Measurements from ENCODE around the gene ATP11B. TPM values are rescaled to one million over a fixed set of nuclear protein-coding genes. Genes with fewer than 3 reads are reported as not detected.
"Not testable (repeated sequence)": the region's sequence is repeated elsewhere in the genome, so short reads cannot be mapped to it uniquely, and the experiment has no call there.

The ATP11B gene
- total RNA-seq, 5 donors from 2014 or later (not counting 1 experiment from before 2014, with no cell fraction given): 90.7 to 139 (median 98.1) TPM

GRCh38 chr3:182869059-182869458 is 75.8 kb downstream of the ATP11B start:
- CTCF ChIA-PET: interaction anchor here in 1 of 2 donors (0.6 kb wide), 1 partner anchor 41 kb away, joined by 6 read pairs; no protein-coding TSS in a partner anchor
- Histone ChIP-seq H3K27me3 (replicated peaks in 1 of 2; ENCODE audit: control insufficient read depth in 2 of 2, extremely low read depth in 1 of 2, insufficient read depth in 2 of 2, low read length in 1 of 2) (no peaks in the 10 kb centered on the region), H3K27ac (ENCODE audit: low read length) (no peak overlapping the region), H3K36me3 (ENCODE audit: control insufficient read depth in 2 of 2, extremely low read depth in 1 of 2, insufficient read depth in 1 of 2, low read length in 1 of 2) (peaks cover 3 to 69% of the 10 kb centered on the region in 2 donors), H3K4me3 (ENCODE audit: control insufficient read depth in 1 of 2, extremely low read depth in 1 of 2, low read length in 1 of 2) (no peak overlapping the region), H3K4me1 (ENCODE audit: control insufficient read depth in 1 of 2, extremely low read depth in 1 of 2, insufficient read depth in 2 of 2, low read length in 2 of 2) (peaks cover 0 to 2% of the 10 kb centered on the region in 2 experiments), H3K9me3 (no peaks in the 10 kb centered on the region)
- no peak for ATAC-seq (replicated peaks in 1 of 4)
- no CpG with 5 or more reads among the region's 1 CpG for WGBS (ENCODE audit: insufficient coverage)
- H3K4me3 Mint-ChIP-seq: no peak overlapping the region
- POLR2A ChIA-PET: interaction anchor here in 1 of 2 donors (0.6 to 0.7 kb wide), 2 partner anchors 32 to 36 kb away, joined by 3 to 4 read pairs; no protein-coding TSS in a partner anchor
- peaks cover 47% of the 10 kb centered on the region for H3K36me3 Mint-ChIP-seq
- no peak overlapping the region for H3K27ac Mint-ChIP-seq
- DNase-seq: no peak
- no peaks in the 10 kb centered on the region for H3K27me3 Mint-ChIP-seq
- H3K4me1 Mint-ChIP-seq: no peaks in the 10 kb centered on the region
- no peaks in the 10 kb centered on the region for H3K9me3 Mint-ChIP-seq

- WGBS (ENCODE audit: insufficient coverage): no CpG with 5 or more reads among the region's 3 CpGs
- H3K27ac Mint-ChIP-seq, CTCF ChIA-PET: not testable (repeated sequence)
These were observed 77.6 kb downstream of the ATP11B start for GRCh38 chr3:182870917-182871316.

GRCh38 chr3:182879031-182879611 is 85.8 kb downstream of the ATP11B start:
- H3K27ac Mint-ChIP-seq: no peak overlapping the region
- no peak overlapping the region for H3K4me3 ChIP-seq (ENCODE audit: control insufficient read depth in 1 of 2, extremely low read depth in 1 of 2, low read length in 1 of 2)
- H3K36me3 Mint-ChIP-seq: peaks cover 26% of the 10 kb centered on the region
- ChIA-PET CTCF (no interaction called here), POLR2A (interaction anchor here in 1 of 2 donors (0.7 kb wide), 1 partner anchor 189 kb away, joined by 4 read pairs; no protein-coding TSS in a partner anchor)
- ATAC-seq (replicated peaks in 1 of 4): no peak
- H3K4me3 Mint-ChIP-seq: no peak overlapping the region
- no CpG with 5 or more reads among the region's 1 CpG for WGBS (ENCODE audit: insufficient coverage)
- H3K9me3 Mint-ChIP-seq: no peaks in the 10 kb centered on the region
- no peaks in the 10 kb centered on the region for H3K4me1 ChIP-seq (ENCODE audit: control insufficient read depth in 1 of 2, extremely low read depth in 1 of 2, insufficient read depth in 2 of 2, low read length in 2 of 2)
- DNase-seq: no peak
- no peaks in the 10 kb centered on the region for H3K4me1 Mint-ChIP-seq
- H3K36me3 ChIP-seq (ENCODE audit: control insufficient read depth in 2 of 2, extremely low read depth in 1 of 2, insufficient read depth in 1 of 2, low read length in 1 of 2): peaks cover 8 to 57% of the 10 kb centered on the region in 2 donors
- H3K27me3 ChIP-seq (replicated peaks in 1 of 2; ENCODE audit: control insufficient read depth in 2 of 2, extremely low read depth in 1 of 2, insufficient read depth in 2 of 2, low read length in 1 of 2): no peaks in the 10 kb centered on the region
- no peaks in the 10 kb centered on the region for H3K27me3 Mint-ChIP-seq
- H3K27ac ChIP-seq (ENCODE audit: low read length): no peak overlapping the region
- no peaks in the 10 kb centered on the region for H3K9me3 ChIP-seq

More at GRCh38 chr3:182870917-182871316, 77.6 kb downstream of the ATP11B start:
- H3K36me3 ChIP-seq (ENCODE audit: control insufficient read depth in 2 of 2, extremely low read depth in 1 of 2, insufficient read depth in 1 of 2, low read length in 1 of 2): peaks cover 10 to 77% of the 10 kb centered on the region in 2 donors
- not testable (repeated sequence) for H3K4me3 Mint-ChIP-seq; ATAC-seq (replicated peaks in 1 of 4); H3K4me1 ChIP-seq (ENCODE audit: control insufficient read depth in 1 of 2, extremely low read depth in 1 of 2, insufficient read depth in 2 of 2, low read length in 2 of 2); H3K27me3 ChIP-seq (replicated peaks in 1 of 2; ENCODE audit: control insufficient read depth in 2 of 2, extremely low read depth in 1 of 2, insufficient read depth in 2 of 2, low read length in 1 of 2); H3K27ac ChIP-seq (ENCODE audit: low read length); H3K27me3 Mint-ChIP-seq; H3K9me3 ChIP-seq; H3K9me3 Mint-ChIP-seq; H3K4me1 Mint-ChIP-seq; DNase-seq; H3K4me3 ChIP-seq (ENCODE audit: control insufficient read depth in 1 of 2, extremely low read depth in 1 of 2, low read length in 1 of 2)
- POLR2A ChIA-PET: interaction anchor here in 1 of 2 donors (0.7 kb wide), 1 partner anchor 33 kb away, joined by 3 read pairs; no protein-coding TSS in a partner anchor
- H3K36me3 Mint-ChIP-seq: peaks cover 47% of the 10 kb centered on the region

GRCh38 chr3:182886497-182886896 is 93.2 kb downstream of the ATP11B start:
- DNase-seq (no peak), ATAC-seq (replicated peaks in 1 of 4) (no peak)
- peak overlapping the region in 1 of 2 donors; percentile 44 for H3K27ac Mint-ChIP-seq
- Histone ChIP-seq H3K27ac (ENCODE audit: low read length) (no peak overlapping the region), H3K9me3 (no peaks in the 10 kb centered on the region), H3K27me3 (replicated peaks in 1 of 2; ENCODE audit: control insufficient read depth in 2 of 2, extremely low read depth in 1 of 2, insufficient read depth in 2 of 2, low read length in 1 of 2) (no peaks in the 10 kb centered on the region), H3K4me3 (ENCODE audit: control insufficient read depth in 1 of 2, extremely low read depth in 1 of 2, low read length in 1 of 2) (no peak overlapping the region), H3K36me3 (ENCODE audit: control insufficient read depth in 2 of 2, extremely low read depth in 1 of 2, insufficient read depth in 1 of 2, low read length in 1 of 2) (peaks cover 0 to 44% of the 10 kb centered on the region in 2 donors), H3K4me1 (ENCODE audit: control insufficient read depth in 1 of 2, extremely low read depth in 1 of 2, insufficient read depth in 2 of 2, low read length in 2 of 2) (no peaks in the 10 kb centered on the region)
- H3K36me3 Mint-ChIP-seq: peaks cover 30% of the 10 kb centered on the region
- no peaks in the 10 kb centered on the region for H3K27me3 Mint-ChIP-seq
- POLR2A ChIA-PET: no interaction called here
- CTCF ChIA-PET: interaction anchor here in 1 of 2 donors (1.0 kb wide), 1 partner anchor 172 kb away, joined by 3 read pairs; no protein-coding TSS in a partner anchor
- no peaks in the 10 kb centered on the region for H3K4me1 Mint-ChIP-seq
- H3K9me3 Mint-ChIP-seq: no peaks in the 10 kb centered on the region
- H3K4me3 Mint-ChIP-seq: no peak overlapping the region

- Mint-ChIP-seq H3K4me3 (no peak overlapping the region), H3K36me3 (peaks cover 44% of the 10 kb centered on the region), H3K4me1 (peaks cover under 1 to 5% (median 3%) of the 10 kb centered on the region in 3 donors), H3K9me3 (no peaks in the 10 kb centered on the region), H3K27ac (peak overlapping the region in 1 of 2 donors; percentile 52), H3K27me3 (no peaks in the 10 kb centered on the region)
- no peak overlapping the region for H3K27ac ChIP-seq (ENCODE audit: low read length)
- POLR2A ChIA-PET: no interaction called here
- DNase-seq: no peak
- no peak for ATAC-seq (replicated peaks in 1 of 4)
- H3K27me3 ChIP-seq (replicated peaks in 1 of 2; ENCODE audit: control insufficient read depth in 2 of 2, extremely low read depth in 1 of 2, insufficient read depth in 2 of 2, low read length in 1 of 2): no peaks in the 10 kb centered on the region
- CTCF ChIA-PET: no interaction called here
- peaks cover 0 to 60% of the 10 kb centered on the region in 2 donors for H3K36me3 ChIP-seq (ENCODE audit: control insufficient read depth in 2 of 2, extremely low read depth in 1 of 2, insufficient read depth in 1 of 2, low read length in 1 of 2)
- H3K9me3 ChIP-seq: no peaks in the 10 kb centered on the region
- no peak overlapping the region for H3K4me3 ChIP-seq (ENCODE audit: control insufficient read depth in 1 of 2, extremely low read depth in 1 of 2, low read length in 1 of 2)
- H3K4me1 ChIP-seq (ENCODE audit: control insufficient read depth in 1 of 2, extremely low read depth in 1 of 2, insufficient read depth in 2 of 2, low read length in 2 of 2): no peaks in the 10 kb centered on the region
- no CpG with 5 or more reads among the region's 3 CpGs for WGBS (ENCODE audit: insufficient coverage)
These were observed 96.8 kb downstream of the ATP11B start for GRCh38 chr3:182889948-182890629.

- WGBS (ENCODE audit: insufficient coverage): no CpG with 5 or more reads among the region's 1 CpG
- Mint-ChIP-seq H3K4me1 (peaks cover 3 to 5% (median 5%) of the 10 kb centered on the region in 3 donors), H3K4me3 (no peak overlapping the region), H3K9me3 (no peaks in the 10 kb centered on the region), H3K27ac (peak overlapping the region in 1 of 2 donors; percentile 7), H3K27me3 (no peaks in the 10 kb centered on the region), H3K36me3 (peaks cover 49% of the 10 kb centered on the region)
- ATAC-seq (replicated peaks in 1 of 4) (no peak), DNase-seq (no peak)
- Histone ChIP-seq H3K4me3 (ENCODE audit: control insufficient read depth in 1 of 2, extremely low read depth in 1 of 2, low read length in 1 of 2) (no peak overlapping the region), H3K27me3 (replicated peaks in 1 of 2; ENCODE audit: control insufficient read depth in 2 of 2, extremely low read depth in 1 of 2, insufficient read depth in 2 of 2, low read length in 1 of 2) (no peaks in the 10 kb centered on the region), H3K9me3 (no peaks in the 10 kb centered on the region), H3K4me1 (ENCODE audit: control insufficient read depth in 1 of 2, extremely low read depth in 1 of 2, insufficient read depth in 2 of 2, low read length in 2 of 2) (no peaks in the 10 kb centered on the region), H3K36me3 (ENCODE audit: control insufficient read depth in 2 of 2, extremely low read depth in 1 of 2, insufficient read depth in 1 of 2, low read length in 1 of 2) (peaks cover 0 to 60% of the 10 kb centered on the region in 2 donors), H3K27ac (ENCODE audit: low read length) (no peak overlapping the region)
- POLR2A ChIA-PET: no interaction called here
- CTCF ChIA-PET: no interaction called here
These were observed 98.1 kb downstream of the ATP11B start for GRCh38 chr3:182891364-182891763.
